Chondrocyte (in vitro differentiated cells): ENCODE results near the gene BBS1. TPM values are rescaled to one million over a fixed set of nuclear protein-coding genes. Genes with fewer than 3 reads are reported as not detected.

Source experiments
- DNase-seq: peaks from one replicate; pipeline ENCODE4 v3.0.0; 2021; ENCODE audit warnings: mixed read lengths, low spot score
- H3K27ac Mint-ChIP-seq: one replicate; pipeline ENCODE4 v1.8.0; 2021; ENCODE audit warnings: mild to moderate bottlenecking, moderate library complexity, mixed read lengths; ENCODE audit not compliant: unreplicated experiment
- H3K27me3 Mint-ChIP-seq: 2 replicates; pipeline ENCODE4 v1.8.0; 2021; ENCODE audit warnings: low read depth, mixed read lengths
- H3K36me3 Mint-ChIP-seq: 2 replicates; pipeline ENCODE4 v1.8.0; 2021; ENCODE audit warnings: low read depth, mixed read lengths
- H3K4me1 Mint-ChIP-seq: 2 replicates; pipeline ENCODE4 v1.8.0; 2021; ENCODE audit warnings: low read depth, mild to moderate bottlenecking, mixed read lengths
- H3K4me3 Mint-ChIP-seq: one replicate; pipeline ENCODE4 v1.8.0; 2021; ENCODE audit warnings: mild to moderate bottlenecking, moderate library complexity, mixed read lengths; ENCODE audit not compliant: unreplicated experiment
- H3K9me3 Mint-ChIP-seq: 2 replicates; pipeline ENCODE4 v1.8.0; 2021; ENCODE audit warnings: low read depth, mixed read lengths
- CTCF ChIP-seq: fragments of 200-600 bp; sonication (generic); IDR thresholded peaks from 2 replicates; pipeline ENCODE4 v1.5.0; 2021; ENCODE audit warnings: antibody characterized with exemption, mild to moderate bottlenecking, moderate library complexity
- total RNA-seq: library from RNA; stranded (reverse); gene quantifications from 3 replicates; pipeline ENCODE4 v1.2.1, GENCODE V29; 2021

BBS1 gene
- total RNA-seq, 1 donor from 2014 or later, result 20.6 TPM

- no peak for DNase-seq
- no peak overlapping the region for H3K4me3 Mint-ChIP-seq
- no peak for TF ChIP-seq CTCF
- peaks cover 5% of the 10 kb centered on the region for H3K36me3 Mint-ChIP-seq
- no peak overlapping the region for H3K27ac Mint-ChIP-seq
- H3K4me1 Mint-ChIP-seq, result peaks cover 5% of the 10 kb centered on the region
- no peaks in the 10 kb centered on the region for H3K27me3 Mint-ChIP-seq
- no peaks in the 10 kb centered on the region for H3K9me3 Mint-ChIP-seq
Measured at GRCh38 chr11:66484806-66485380, 25.5 kb upstream of the BBS1 start.

DNA sequence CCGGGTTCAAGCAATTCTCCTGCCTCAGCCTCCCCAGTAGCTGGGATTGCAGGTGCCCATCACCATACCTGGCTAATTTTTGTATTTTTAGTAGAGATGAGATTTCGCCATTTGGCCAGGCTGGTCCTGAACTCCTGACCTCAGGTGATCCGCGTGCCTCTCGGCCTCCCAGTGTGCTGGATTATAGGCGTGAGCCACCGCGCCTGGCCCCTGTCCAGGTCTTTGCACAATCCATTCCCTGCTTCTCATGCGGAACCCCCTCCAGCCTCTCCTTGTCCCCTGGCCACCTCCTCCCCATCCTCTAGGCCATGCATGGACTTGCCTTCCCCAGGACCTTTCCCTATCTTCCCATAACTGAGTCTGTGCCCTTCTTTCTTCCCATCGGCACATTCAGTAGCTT, 21.5 kb upstream of the BBS1 start:
- no peak for DNase-seq
- no peaks in the 10 kb centered on the region for H3K9me3 Mint-ChIP-seq
- H3K36me3 Mint-ChIP-seq, result peaks cover 11% of the 10 kb centered on the region
- H3K4me3 Mint-ChIP-seq, result no peak overlapping the region
- no peaks in the 10 kb centered on the region for H3K4me1 Mint-ChIP-seq
- no peak for TF ChIP-seq CTCF
- H3K27me3 Mint-ChIP-seq, result no peaks in the 10 kb centered on the region
- H3K27ac Mint-ChIP-seq, result peak overlapping the region; percentile 54

DNA sequence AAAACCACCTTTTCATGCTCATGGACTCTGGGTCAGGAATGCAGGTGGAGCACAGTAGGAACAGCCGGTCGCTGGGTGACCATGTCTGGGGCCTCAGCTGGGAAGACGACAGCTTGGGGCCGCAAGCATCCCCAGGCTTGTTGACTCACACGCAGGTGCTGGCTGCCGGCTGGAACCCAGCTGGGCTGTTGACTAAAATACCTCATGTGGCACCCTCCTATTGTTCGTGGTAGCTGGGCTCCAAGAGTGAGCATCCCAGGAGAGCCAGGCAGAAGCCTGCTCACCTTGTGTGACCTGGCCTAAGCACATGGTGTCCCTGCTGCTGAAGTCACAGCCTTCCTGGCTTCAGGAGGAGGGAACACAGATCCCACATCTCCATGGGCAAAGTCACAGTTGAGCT, 20.8 kb upstream of the BBS1 start:
- DNase-seq, result no peak

DNA sequence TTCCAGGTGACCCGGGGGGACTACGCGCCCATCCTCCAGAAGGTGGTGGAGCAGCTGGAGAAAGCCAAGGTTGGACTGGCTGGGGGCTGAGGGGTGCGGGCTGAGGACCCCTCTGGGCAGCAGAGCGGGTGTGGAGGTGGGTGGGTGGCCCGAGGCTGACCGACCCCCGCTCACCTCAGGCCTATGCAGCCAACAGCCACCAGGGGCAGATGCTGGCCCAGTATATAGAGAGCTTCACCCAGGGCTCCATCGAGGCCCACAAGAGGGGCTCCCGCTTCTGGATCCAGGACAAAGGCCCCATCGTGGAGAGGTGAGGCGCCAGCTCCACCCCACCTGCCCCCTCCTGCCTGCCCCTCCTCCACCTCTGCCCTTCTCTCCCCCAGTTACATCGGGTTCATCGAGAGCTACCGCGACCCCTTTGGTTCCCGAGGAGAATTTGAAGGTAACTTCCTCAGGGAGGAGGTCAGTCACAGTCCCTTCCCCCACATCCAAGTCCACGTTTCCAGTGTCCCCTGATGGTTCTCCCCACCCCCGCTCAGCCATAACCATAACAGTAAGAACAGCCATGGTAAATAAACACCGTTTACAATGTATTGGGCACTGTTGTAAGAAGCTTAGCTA, 19.0 kb upstream of the BBS1 start:
- Mint-ChIP-seq H3K4me1 (no peaks in the 10 kb centered on the region), H3K27me3 (no peaks in the 10 kb centered on the region), H3K4me3 (no peak overlapping the region), H3K36me3 (peaks cover 13% of the 10 kb centered on the region), H3K27ac (no peak overlapping the region), H3K9me3 (no peaks in the 10 kb centered on the region)
- DNase-seq, result no peak
- TF ChIP-seq CTCF, result peak; percentile 69

More for the DNA sequence above, 20.8 kb upstream of the BBS1 start:
- H3K27me3 Mint-ChIP-seq, result no peaks in the 10 kb centered on the region
- no peaks in the 10 kb centered on the region for H3K4me1 Mint-ChIP-seq
- H3K36me3 Mint-ChIP-seq, result peaks cover 13% of the 10 kb centered on the region
- H3K27ac Mint-ChIP-seq, result no peak overlapping the region
- H3K9me3 Mint-ChIP-seq, result no peaks in the 10 kb centered on the region
- H3K4me3 Mint-ChIP-seq, result no peak overlapping the region
- TF ChIP-seq CTCF, result no peak

- no peak for TF ChIP-seq CTCF
- Mint-ChIP-seq H3K4me3 (no peak overlapping the region), H3K36me3 (peaks cover 16% of the 10 kb centered on the region), H3K9me3 (no peaks in the 10 kb centered on the region), H3K27ac (no peak overlapping the region), H3K4me1 (no peaks in the 10 kb centered on the region), H3K27me3 (no peaks in the 10 kb centered on the region)
- no peak for DNase-seq
Measured at GRCh38 chr11:66492161-66492865, 18.1 kb upstream of the BBS1 start.
